MCF 10A (cell line): Measurements from ENCODE around the gene SUSD5. TPM values are rescaled to one million over a fixed set of nuclear protein-coding genes. Genes with fewer than 3 reads are reported as not detected.
A peak's percentile ranks its signal among the peaks of the same experiment; 100 is the strongest.

ENCODE experiments used
- BruUV-seq: library from RNA; stranded (reverse); fragments of 400-500 nt; replicated peaks from 2 replicates; lab custom pipeline; 2021; lab: Mats Ljungman, UMichigan
- CTCF ChIA-PET: fragments of 300-600 bp; sonication (Branson Sonifier 250); formaldehyde crosslinking; extraction: SDS; loops from one replicate; lab custom pipeline; 2021; ENCODE audit warnings: antibody characterized with exemption, inconsistent platforms; lab: Yijun Ruan, JAX
- POLR2A ChIA-PET: fragments of 300-600, 350-650 bp; sonication (Branson Sonifier 250); formaldehyde crosslinking; extraction: SDS; loops from one replicate; lab custom pipeline; 2020; ENCODE audit warnings: antibody characterized with exemption, inconsistent platforms; lab: Yijun Ruan, JAX
- DNase-seq: peaks from one replicate; pipeline ENCODE4 v3.0.0-alpha.2; 2018; ENCODE audit not compliant: unreplicated experiment
- H3K27ac Mint-ChIP-seq: one replicate; pipeline ENCODE4 v1.8.0; 2022; ENCODE audit warnings: mild to moderate bottlenecking, low read depth, mixed read lengths; ENCODE audit not compliant: unreplicated experiment
- H3K27me3 Mint-ChIP-seq: one replicate; pipeline ENCODE4 v1.8.0; 2022; ENCODE audit warnings: mixed read lengths; ENCODE audit not compliant: insufficient read depth, unreplicated experiment
- H3K36me3 Mint-ChIP-seq: one replicate; pipeline ENCODE4 v1.8.0; 2022; ENCODE audit warnings: mild to moderate bottlenecking, moderate library complexity, mixed read lengths; ENCODE audit not compliant: insufficient read depth, unreplicated experiment
- H3K4me1 Mint-ChIP-seq: one replicate; pipeline ENCODE4 v1.8.0; 2022; ENCODE audit warnings: mixed read lengths; ENCODE audit not compliant: insufficient read depth, unreplicated experiment
- H3K4me3 Mint-ChIP-seq: one replicate; pipeline ENCODE4 v1.8.0; 2022; ENCODE audit warnings: mild to moderate bottlenecking, moderate library complexity, mixed read lengths; ENCODE audit not compliant: unreplicated experiment
- H3K9me3 Mint-ChIP-seq: one replicate; pipeline ENCODE4 v1.8.0; 2022; ENCODE audit warnings: mixed read lengths; ENCODE audit not compliant: unreplicated experiment
- CTCF ChIP-seq: fragments of 200-600 bp; IDR thresholded peaks from one replicate; pipeline ENCODE4 v1.8.0; 2022; ENCODE audit warnings: antibody characterized with exemption, mild to moderate bottlenecking; ENCODE audit not compliant: unreplicated experiment
- intact Hi-C: fragments of 100-400 bp; cut with micrococcal nuclease; formaldehyde crosslinking; loops from 2 replicates; pipeline ENCODE4 v1.14.1; 2022
- total RNA-seq: library from RNA; stranded (reverse); gene quantifications from 2 replicates; pipeline ENCODE4 v1.2.3, GENCODE V29; 2022

The SUSD5 gene
- total RNA-seq, 1 experiment from 2014 or later, result 3.4 TPM

GRCh38 chr3:33145901-33146580 lies 72.6 kb downstream of the SUSD5 start:
- Mint-ChIP-seq H3K36me3 (peaks cover 45% of the 10 kb centered on the region), H3K27me3 (no peaks in the 10 kb centered on the region), H3K27ac (no peak overlapping the region), H3K4me1 (peaks cover 9% of the 10 kb centered on the region), H3K4me3 (no peak overlapping the region), H3K9me3 (no peaks in the 10 kb centered on the region)
- no peak for DNase-seq
- BruUV-seq, result no TSS peak
- ChIA-PET CTCF (interaction anchor here (0.6 to 5.0 kb wide), 3 partner anchors 15 to 227 kb away, joined by 3 to 51 read pairs (median 31); no protein-coding TSS in a partner anchor), POLR2A (interaction anchor here (0.5 to 2.6 kb wide), 3 partner anchors 13 to 132 kb away, joined by 4 to 7 read pairs (median 5); partner anchors contain the start of gene FBXL2)
- intact Hi-C loops, result no loop called here
- TF ChIP-seq CTCF, result no peak

- CTCF ChIA-PET, result interaction anchor here (1.1 to 5.0 kb wide), 4 partner anchors 14 to 227 kb away, joined by 5 to 51 read pairs (median 21); no protein-coding TSS in a partner anchor
- Mint-ChIP-seq H3K9me3 (no peaks in the 10 kb centered on the region), H3K4me3 (no peak overlapping the region), H3K4me1 (peaks cover 9% of the 10 kb centered on the region), H3K27ac (no peak overlapping the region), H3K36me3 (peaks cover 52% of the 10 kb centered on the region), H3K27me3 (no peaks in the 10 kb centered on the region)
- POLR2A ChIA-PET, result interaction anchor here (0.5 kb wide), 1 partner anchor 13 kb away, joined by 5 read pairs; no protein-coding TSS in a partner anchor
- intact Hi-C loops, result no loop called here
- BruUV-seq, result no TSS peak
- DNase-seq, result no peak
- no peak for TF ChIP-seq CTCF
Observed at GRCh38 chr3:33145221-33145900, 73.2 kb downstream of the SUSD5 start.

DNA sequence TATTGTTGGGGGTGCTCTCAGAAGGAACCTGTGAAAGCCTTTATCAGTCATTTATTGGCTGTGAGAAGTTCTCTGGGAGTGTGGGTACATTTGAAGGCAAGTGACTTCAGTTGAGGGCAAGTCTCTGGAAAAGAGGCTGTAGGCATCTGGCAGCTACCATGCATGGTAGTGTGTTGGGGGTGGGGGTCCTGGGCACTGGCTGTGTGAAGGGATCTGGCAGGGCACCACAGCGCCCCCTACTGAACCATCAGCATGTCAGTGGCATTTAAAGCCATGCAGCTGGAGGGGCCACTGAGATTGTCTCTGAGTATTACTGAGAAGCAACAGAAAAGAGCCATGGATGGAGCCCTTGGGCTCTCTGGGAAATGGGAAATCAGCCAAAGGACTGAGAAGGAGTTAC lies 74.2 kb downstream of the SUSD5 start:
- DNase-seq, result no peak
- BruUV-seq, result no TSS peak
- peaks cover 61% of the 10 kb centered on the region for H3K36me3 Mint-ChIP-seq
- TF ChIP-seq CTCF, result peak; percentile 34
- H3K27ac Mint-ChIP-seq, result no peak overlapping the region
- no peak overlapping the region for H3K4me3 Mint-ChIP-seq
- ChIA-PET CTCF (interaction anchor here (0.7 to 1.8 kb wide), 5 partner anchors 13 to 229 kb away, joined by 3 to 11 read pairs (median 5); no protein-coding TSS in a partner anchor), POLR2A (no interaction called here)
- H3K27me3 Mint-ChIP-seq, result no peaks in the 10 kb centered on the region
- H3K4me1 Mint-ChIP-seq, result peaks cover 9% of the 10 kb centered on the region
- no peaks in the 10 kb centered on the region for H3K9me3 Mint-ChIP-seq
- intact Hi-C loops, result no loop called here

DNA sequence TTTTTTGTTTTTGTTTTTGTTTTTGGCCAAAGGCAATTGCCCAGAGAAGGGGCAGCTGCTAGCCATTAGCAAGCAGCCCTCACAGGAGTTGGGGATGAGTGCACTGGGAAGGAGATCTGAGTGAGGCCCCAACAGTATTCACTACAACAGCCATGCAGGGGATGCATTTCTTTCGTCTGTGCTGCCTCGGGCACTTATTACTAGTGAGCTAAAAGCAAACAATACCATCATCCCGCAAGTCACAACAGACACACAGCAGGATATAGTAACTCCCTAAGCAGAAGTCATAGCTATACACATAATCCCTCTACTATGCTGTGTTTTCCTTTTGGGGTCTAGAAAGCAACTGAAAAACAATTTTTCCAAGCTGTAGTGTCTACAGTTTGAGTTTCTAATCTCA lies 77.6 kb downstream of the SUSD5 start:
- no peaks in the 10 kb centered on the region for H3K9me3 Mint-ChIP-seq
- intact Hi-C loops, result no loop called here

More for the DNA sequence above, 77.6 kb downstream of the SUSD5 start:
- Mint-ChIP-seq H3K27me3 (no peaks in the 10 kb centered on the region), H3K4me3 (no peak overlapping the region), H3K27ac (no peak overlapping the region), H3K4me1 (no peaks in the 10 kb centered on the region), H3K36me3 (peaks cover 76% of the 10 kb centered on the region)
- TF ChIP-seq CTCF, result no peak
- ChIA-PET CTCF (interaction anchor here (0.6 to 2.7 kb wide), 4 partner anchors 9 to 237 kb away, joined by 3 to 25 read pairs (median 11); no protein-coding TSS in a partner anchor), POLR2A (interaction anchor here (0.7 to 1.6 kb wide), 5 partner anchors 8 to 228 kb away, joined by 3 to 7 read pairs (median 3); no protein-coding TSS in a partner anchor)
- DNase-seq, result no peak
- no TSS peak for BruUV-seq
